GM19397 (cell line): ENCODE data around the gene SNF8.
A peak's percentile ranks its signal among the peaks of the same experiment; 100 is the strongest.

Source experiments
- ATAC-seq: cut with Tn5 transposase; IDR thresholded peaks from one replicate; pipeline ENCODE4 v1.9.1; 2021; ENCODE audit warnings: mild to moderate bottlenecking, moderate library complexity; ENCODE audit not compliant: unreplicated experiment

Gene SNF8

DNA sequence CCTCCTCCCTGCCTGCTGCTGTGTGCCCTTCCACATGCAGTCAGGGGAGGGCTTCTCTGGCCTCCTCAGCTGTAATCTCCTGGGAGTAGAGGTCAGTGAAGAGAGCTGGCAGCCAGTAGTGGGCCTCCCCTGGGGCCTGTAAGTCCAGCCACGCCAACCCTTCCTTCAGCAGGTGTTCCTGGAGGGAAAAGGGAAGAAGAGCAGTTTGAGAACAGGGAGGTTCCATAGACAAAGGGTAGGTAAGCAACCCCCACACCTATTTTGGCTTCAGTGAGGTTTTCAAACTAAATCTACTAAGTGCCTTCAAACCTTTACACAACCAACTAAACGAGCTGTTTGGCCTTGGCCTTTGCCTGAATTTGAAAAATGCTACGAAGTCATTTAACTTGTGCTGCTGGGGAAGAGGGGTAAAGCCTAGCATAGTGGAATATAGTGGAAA is 14.2 kb downstream of the SNF8 start:
- no peak for ATAC-seq

DNA sequence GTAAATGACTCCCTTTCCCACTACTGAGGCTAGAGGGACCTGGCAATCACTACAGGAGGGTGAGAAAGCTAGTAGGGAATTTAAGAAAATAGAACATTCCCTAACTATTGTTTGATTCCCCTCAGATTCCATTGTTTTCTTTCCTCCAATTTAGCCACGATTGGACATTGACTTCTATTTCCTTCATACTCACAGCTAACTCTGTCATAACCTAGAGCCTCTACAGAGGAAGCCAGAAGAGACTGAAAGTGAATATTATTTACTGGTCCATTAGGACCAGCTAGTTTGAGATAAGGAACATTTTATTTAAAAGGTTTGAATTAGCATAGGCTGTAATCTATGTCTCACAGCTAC is 14.9 kb downstream of the SNF8 start:
- ATAC-seq = no peak

DNA sequence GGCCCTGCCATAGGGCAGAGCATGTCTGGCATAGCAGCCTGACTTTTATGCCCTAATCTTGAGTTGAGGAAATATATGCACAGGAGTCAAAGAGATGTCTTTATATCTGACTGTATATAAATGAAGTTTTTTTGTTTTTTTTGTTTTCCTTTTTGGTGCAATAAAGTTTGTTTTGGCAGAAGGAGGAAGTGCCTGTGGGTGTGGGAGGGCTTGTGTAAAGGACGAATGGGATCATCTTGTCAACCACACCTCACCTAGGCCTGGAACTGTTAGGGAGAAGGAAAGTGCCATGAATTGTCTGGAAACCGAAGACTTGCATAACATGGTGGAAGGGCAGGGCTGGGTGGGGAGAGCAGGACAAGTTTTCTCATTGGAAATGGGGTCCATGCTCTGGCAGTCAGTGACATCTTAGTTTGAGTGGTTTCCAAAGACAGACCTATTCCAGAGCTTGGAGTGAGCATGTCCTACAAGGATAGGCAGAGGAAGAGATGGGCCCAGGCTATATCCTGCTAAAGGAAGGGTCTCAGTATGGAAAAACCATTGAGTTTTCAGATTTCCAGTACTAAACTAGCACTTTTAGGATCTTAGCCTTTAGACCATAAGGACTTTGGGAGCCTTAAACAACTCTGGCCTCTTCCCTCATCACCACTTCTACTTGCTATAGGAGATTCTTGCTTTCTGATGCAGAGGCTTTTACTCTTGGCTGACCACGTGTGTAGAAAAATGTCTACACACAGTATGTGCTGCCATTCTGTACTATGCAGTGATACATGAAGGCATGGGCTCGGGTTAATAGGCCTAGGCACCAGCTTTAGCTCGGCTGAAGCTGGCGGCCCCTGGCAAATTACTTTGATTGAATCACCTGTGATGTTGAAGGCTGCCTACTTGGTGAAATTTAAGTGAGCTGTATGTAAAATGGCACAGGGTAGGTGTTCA is 15.5 kb downstream of the SNF8 start:
- no peak for ATAC-seq

DNA sequence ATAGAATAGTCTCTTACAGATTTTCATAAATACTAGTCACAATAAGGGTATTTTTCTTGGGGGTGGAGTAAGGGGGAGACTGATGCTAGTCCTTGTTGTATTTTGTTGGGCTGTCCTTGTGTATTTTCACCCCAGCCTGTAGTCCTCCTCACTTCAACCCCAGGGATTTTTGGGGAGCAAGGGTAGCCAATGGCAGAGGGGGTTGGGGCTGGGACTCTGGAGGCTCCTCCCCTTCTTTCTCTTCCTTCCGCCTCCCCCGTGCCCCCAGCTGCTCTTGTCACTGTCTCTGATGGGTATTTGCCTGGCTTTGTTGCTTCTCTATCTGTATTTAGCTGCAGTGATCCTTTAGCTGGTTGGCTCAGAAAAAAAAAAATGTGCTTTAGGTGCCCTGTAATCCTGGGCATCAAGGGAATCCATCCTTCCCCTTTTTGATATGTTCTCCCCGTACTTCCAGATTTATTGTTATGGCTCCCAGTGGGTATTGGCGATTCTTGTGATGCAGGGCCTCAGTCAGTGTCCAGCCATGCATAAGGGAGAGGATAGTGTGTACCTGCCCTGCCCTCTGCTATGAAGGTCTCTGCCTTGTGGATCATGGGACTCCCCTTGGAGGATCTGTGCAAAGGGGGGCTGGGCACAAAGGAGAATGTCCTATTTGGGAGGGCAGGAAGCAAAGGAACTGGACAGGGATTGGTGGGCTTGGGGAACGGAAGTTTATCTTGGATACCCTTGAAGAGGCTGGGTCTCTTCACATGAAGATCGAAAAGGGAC is 16.5 kb downstream of the SNF8 start:
- ATAC-seq = no peak

DNA sequence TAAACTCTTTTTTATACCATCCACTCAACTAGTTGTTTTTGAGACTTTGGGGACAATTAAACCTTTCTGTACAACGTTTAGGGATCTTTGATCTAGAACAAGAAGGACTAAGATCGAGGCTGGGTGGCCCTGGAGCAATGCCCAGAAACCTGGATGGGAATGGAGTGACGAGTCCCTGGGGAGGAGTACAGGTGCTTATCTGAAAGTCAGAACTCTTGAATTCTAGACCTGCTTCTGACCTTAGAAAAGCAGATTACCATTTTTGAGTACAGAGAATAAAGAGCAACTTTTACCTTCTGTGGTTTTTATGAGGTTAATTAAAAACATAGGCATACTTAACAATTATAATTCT is 18.7 kb downstream of the SNF8 start:
- no peak for ATAC-seq

DNA sequence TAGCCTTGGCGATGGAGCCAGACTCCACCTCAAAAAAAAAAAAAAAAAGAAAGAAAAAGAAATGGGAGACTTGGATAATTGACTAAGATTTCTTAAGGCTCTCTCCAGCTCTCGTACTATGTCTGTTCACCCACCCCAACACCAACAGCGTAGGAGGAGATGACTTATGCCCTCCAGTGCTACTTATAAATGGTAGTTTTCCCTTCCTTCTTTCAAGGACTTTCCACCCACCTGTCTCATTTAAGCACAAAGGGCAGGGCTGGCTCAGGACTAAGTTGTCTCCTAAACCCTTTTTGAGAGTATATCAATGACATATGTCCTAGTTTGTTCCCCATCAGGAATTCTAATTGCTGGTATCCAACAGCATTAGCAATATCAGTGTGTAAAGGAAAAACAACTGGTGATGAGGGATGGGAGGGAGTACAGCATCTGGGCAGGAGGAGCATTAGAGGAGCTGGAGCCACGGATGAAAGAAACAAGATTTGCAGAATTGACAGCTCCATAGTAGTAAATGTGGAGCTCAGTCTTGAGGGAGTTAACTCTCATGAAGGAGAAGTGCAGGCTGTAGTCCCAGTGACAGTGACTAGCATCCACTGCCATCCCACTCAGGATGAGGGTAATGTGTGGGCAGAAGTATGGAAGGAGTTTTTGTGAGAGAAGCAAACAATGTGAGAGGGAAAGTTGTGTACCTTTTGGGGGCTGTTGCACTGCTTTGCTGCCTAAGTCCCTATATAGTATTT is 19.2 kb downstream of the SNF8 start:
- no peak for ATAC-seq

DNA sequence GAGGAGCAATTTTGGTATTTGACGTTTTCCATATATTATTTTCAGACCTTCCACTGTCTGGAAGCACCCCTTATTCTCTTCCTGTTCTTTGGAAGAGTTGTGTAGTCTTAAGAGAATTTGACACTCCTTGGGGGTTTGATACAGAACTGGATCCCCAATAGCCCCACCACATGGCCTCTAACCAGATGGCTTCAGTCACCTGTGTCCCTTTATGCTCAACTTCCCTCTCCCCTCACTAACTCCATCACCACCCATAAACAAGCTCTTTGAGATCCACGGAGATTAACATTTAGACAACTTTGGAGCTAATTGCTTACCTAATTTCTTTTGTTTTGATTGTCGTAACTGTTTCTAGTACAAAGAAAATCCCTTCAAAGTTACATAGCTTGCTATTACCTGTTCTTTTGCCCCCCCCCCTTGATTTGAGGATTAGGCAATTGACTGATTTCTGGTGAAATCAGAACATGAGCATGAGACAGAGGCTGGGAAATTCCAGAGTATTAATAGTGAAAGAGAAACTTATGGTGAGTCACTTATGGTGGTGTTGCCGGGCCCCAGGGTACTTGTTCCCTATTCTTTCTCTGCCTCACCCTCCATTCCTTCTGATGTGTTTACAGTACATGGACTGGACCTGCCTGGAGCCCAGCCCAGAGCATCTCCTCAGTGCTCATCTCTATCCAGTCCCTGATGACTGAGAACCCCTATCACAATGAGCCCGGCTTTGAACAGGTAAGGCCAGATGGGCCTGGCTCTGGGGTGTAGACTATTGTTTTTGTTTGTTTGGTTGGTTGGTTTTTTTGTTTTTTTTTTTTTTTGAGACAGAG is 29.0 kb downstream of the SNF8 start:
- no peak for ATAC-seq

DNA sequence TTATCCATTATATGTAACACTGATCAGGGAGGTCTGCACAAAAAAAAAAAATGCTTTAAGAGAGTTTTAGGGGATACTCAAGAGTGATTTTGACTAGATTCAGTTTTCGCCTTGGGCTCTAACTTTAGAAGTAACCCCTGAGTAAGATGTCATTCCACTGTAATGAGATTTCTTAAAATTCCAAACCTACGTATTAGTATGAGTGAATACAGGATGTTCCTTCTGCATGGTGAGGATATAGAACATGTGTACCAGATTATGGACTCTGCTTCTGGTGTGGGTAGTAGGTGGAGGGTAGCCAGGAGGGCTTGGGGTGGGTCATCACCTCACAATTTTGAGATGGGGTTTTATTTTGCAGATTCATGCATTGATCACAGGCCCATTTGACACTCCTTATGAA is 32.2 kb downstream of the SNF8 start:
- ATAC-seq = no peak

DNA sequence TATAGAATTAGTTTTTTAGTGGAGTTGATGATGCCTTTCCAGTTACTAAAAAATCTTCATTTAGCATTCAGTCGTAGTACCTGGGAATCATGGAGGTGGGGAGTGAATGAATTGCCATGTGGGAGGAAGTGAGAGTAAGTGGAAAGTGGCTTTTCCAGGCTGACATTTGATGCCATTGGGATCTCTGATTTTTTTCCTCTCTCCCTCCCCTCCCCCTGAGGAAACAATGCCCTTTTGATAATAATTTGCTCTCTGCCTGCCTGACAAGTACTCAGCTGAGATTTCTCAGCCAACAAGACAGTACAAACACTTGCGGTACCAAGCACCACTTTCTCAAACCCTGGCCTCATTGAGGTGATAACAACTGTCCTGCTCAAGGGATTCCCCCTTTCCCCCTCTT is 34.3 kb downstream of the SNF8 start:
- no peak for ATAC-seq

DNA sequence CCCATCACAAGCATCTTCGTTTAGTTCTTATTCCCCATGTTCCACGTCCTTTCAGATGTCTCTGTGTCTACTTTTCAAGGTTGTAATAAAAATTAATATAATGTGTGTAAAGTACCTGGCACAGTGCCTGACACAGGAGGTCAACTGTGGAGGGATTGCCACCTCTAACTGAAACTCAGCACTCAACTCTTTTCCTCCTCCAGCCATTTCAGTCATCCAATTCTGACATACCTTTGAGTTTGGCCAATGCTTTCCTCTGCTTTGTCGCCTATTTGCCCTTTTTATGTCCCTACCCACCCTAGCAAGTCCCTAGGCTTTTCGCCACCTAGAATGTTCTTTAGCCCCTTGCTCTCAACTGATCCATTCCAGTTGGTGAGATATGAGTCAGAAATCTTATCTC is 34.9 kb downstream of the SNF8 start:
- ATAC-seq = no peak

DNA sequence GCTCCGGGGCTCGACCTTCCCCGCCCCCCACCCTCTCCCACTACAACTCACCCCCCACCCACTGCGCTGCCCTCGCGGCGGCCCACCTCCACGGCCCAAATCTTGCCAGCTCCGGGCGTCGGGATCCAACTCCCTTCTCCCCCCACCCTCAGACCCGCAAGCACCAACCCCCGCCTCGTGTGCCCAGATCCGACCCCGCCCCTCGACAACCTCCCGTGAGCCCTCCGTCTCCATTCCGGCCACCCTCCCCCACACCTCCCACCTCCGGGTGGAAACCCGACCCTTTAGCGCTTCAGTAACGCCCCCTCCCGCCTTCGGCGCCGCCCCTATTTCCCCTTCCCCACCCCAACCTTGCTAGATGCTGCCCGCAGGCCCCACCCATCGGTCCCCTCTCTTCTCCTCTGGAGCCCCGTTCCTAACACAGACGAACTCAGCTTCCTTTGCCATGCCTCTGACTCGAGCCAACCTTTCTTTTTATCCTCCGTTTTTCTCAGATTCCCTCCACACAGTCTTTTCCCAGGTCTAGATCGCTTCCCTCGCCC is 35.7 kb downstream of the SNF8 start:
- ATAC-seq = peak; percentile 41

DNA sequence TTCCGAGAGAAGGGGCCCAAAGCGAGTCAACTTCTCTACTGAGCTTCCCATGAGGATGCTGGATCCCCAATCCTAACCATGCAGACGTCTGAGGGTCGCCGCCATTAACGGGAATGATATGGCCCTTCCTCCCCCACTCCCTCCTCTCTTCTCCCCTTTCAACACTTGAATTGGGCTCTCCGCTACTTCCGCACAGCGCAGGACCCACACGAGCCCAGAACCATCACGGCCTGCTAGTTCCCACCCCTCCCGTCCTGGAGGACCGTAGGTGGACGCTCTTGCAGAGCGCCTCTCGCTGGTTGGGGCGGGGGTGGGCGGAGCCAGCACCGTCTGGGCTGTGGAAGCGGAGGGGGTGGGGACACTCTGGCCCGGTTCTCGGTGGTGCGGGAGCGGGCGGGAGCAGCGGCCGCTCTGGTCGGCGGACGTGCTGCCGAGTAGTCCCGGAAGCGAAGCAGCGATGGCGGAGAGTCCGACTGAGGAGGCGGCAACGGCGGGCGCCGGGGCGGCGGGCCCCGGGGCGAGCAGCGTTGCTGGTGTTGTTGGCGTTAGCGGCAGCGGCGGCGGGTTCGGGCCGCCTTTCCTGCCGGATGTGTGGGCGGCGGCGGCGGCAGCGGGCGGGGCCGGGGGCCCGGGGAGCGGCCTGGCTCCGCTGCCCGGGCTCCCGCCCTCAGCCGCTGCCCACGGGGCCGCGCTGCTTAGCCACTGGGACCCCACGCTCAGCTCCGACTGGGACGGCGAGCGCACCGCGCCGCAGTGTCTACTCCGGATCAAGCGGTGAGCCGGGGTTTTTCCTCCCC is 36.4 kb downstream of the SNF8 start, which contains the start of gene UBE2Z:
Gene UBE2Z (plus strand): TSS at position 361 of the 797 bp plus-strand sequence. CDS start 97 bp downstream, at position 458.
- ATAC-seq = peak; percentile 81

DNA sequence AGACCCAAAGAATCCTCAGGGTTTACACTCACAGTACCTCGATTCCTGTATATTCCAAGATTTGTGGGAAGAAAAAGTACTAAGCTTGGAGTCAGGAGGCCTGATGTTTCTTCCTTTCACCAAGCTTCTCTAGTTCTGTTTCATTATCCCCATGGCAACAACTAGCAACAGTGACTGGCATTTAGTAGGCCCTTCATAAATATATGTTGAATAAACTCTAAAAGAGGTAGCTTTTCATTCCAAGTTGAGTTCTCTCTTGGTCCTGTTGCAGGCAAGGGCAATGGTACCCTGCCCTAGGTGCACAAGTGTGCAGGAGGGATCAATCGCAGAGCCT is 37.0 kb downstream of the SNF8 start:
- no peak for ATAC-seq

DNA sequence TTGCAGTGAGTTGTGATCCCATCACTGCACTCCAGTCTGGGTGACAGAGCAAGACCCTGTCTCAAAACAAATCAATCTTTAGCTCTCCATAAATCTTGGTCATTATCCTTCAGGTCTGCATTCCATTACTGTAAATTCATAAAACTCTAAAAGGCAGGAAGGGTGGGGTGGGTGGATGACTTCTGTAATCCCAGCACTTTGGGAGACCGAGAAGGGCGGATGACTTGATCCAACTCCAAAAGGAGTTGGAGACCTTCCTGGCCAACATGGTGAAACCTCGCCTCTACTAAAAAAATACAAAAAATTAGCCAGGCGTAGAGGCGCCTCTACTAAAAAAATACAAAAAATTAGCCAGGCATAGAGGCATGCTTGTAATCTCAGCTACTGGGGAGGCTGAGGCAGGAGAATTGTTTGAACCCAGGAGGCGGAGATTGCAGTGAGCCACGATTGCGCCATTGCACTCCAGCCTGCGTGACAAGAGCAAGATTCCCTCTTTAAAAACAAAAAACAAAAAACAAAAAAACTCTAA is 38.6 kb downstream of the SNF8 start:
- no peak for ATAC-seq

DNA sequence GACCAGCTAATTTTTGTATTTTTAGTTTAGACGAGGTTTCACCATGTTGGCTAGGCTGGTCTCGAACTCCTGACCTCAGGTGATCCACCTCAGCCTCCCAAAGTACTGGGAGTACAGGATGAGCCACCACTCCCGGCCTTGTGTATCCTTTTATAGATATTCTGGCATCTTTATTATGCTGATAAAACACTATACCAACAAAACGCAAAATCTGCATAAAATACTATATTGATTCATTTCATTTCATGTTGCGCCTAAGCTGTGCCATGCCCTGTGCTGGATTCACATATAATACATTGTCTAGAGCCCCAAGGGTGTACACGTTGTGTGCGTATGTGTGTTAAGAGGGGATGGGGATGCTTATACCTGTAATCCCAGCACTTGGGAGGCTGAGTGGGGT is 40.2 kb downstream of the SNF8 start:
- no peak for ATAC-seq

DNA sequence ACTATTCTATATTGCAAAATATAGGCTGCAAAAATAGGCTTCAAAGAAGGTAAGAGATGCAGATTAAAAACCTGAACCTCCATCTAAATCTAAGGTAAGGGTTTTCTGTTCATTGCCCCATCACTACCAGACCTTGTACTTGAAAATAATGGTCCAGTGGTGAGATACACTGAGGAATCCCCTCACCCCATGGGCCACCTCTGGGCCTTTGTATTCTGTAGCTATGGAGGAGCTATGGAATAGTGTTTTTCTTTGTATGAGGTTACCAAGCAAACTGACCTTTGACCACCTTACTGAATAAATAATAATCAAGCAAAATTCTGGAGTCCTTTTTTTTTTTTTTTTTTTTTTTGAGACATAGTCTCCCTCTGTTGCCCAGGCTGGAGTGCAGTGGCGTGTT is 41.2 kb downstream of the SNF8 start:
- no peak for ATAC-seq

DNA sequence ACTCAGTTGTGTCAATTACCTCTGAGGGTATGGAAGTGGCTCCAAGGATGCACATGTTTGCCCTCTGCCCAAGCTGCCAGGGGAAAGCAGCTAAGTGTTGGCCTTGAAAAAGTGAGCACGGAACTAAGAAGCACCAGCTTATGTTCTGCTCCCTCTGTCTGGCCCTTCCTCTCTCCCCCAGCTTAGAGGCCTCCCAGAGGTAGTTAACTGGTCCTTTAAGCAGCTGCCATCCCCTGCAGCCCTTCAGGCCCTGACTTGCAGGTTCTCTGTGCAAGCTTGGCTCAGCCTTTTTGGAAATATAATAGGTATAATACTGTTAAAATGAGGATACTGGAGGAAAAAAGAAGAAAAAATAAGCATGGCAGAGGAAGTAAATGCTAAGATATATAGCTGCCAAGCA is 43.4 kb downstream of the SNF8 start:
- ATAC-seq = no peak

DNA sequence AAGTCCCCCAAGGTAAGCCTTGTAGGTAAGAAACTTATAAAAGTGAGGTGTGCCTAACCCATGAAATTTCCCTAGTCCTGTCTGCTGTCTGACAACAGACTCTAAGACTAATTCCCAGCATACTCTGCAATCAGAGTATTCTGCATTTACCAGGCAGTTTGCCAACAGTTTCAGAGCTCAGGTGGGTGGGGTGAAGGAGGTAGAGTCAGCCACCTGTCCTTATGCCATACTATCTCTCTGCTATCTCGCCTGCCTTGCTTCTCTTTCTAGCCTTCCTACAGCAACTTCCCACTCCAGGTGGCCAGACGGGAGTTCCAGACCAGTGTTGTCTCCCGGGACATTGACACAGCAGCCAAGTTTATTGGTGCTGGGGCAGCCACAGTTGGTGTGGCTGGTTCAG is 49.8 kb downstream of the SNF8 start:
- no peak for ATAC-seq
